HG03354 (cell line): Measurements from ENCODE around the gene RAB11FIP4.

ENCODE experiments used
- ATAC-seq: cut with Tn5 transposase; IDR thresholded peaks from one replicate; pipeline ENCODE4 v1.9.1; 2021; ENCODE audit warnings: mild to moderate bottlenecking; ENCODE audit not compliant: unreplicated experiment, poor library complexity, severe bottlenecking

Gene RAB11FIP4

DNA sequence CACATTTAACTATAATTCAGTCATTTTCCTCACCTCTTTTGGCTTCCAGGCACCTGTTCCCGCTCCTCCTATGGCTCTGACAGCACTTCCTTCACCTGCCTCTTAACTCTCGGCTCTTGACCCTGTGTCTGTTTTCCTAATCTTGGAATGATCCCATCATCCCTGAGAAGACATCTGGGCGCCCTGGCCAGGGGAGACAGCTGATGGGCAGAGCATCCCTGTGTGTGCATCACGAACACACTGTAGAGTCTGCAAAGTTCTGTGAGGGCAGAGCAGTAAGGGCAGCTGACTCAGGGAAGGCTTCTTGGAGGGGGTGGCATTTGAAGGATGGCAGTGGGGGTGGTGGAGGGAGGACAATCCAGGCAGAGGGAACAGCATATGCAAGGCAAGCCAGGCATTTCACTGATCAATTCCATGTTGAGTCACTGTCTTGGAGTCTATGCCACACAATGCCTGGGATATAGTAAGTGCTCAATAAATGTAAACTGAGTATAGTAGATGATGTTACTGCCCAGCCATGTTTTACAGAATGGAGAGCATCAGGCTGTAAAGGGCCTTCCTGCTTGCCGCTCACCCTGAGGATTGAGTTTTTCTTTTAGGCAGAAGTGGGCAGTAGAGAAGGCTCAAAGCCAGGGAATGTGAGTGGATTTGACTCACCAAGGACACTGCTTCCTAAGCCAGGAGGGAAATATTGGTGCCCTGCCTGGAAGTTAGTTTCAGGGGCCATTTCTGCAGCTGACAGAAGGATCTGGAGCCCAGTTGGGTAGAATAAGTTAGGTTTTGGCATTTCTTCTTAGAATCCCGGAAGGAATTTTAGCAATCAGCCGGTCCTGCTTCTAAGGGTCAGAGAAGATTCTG lies 5.8 kb upstream of the RAB11FIP4 start:
- no peak for ATAC-seq

DNA sequence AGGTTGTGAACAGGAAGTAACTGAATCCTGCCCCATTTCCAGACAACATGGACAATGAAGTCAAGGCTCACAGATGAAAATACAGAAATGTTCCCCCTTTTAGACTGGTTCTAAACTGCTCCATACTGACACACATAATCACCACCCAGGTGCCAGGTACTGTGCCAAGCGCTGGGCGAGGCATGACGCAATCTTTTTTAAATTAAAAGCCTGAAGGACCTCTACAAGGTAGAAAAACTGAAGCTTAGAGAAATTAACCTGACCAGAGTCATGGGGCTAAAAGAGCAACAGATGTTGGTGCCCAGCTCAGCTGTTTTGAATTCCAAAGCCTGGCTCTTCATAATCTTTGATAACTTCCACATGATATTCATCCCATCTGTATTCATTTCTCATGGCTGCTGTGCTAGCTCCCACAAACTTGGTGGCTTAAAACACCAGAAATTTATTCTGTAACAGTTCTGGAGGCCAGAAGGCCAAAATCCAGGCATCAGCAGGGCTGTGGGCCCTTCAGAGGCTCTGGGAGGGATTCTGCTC lies 4.9 kb upstream of the RAB11FIP4 start:
- ATAC-seq = no peak

DNA sequence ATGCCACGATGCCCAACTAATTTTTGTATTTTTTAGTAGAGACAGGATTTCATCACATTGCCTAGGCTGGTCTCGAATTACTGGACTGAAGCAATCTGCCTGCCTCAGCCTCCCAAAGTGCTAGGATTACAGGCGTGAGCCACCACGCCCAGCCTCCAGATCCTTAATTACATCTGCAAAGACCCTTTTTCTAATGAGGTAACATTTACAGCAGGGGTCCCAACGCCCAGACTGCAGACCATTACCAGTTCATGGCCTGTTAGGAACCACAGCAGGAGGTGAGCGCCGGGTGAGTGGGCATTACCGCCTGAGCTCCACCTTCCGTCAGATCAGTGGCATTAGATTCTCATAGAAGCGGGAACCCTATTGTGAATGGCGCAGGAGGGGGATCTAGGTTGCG lies 4.0 kb upstream of the RAB11FIP4 start:
- ATAC-seq = no peak

DNA sequence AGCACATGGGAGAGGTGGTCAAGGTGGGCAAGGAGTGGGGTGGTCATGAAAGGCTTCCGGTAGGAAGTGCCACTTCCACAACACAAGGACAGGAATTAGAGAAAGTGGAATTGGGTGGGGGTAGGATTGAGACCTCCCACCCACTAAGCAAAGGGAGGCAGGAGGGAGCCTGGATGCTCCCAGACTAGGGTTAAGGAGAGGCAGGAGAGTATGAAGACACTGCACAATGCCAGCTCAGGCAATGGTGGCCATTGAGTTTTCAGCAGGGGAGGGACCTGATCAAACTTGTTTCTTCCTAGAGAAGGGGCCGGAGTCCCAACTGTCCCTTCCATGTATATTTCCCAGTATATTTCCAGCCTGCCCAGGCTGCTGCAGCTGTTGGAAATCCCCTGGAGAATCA lies 3.1 kb upstream of the RAB11FIP4 start:
- no peak for ATAC-seq

DNA sequence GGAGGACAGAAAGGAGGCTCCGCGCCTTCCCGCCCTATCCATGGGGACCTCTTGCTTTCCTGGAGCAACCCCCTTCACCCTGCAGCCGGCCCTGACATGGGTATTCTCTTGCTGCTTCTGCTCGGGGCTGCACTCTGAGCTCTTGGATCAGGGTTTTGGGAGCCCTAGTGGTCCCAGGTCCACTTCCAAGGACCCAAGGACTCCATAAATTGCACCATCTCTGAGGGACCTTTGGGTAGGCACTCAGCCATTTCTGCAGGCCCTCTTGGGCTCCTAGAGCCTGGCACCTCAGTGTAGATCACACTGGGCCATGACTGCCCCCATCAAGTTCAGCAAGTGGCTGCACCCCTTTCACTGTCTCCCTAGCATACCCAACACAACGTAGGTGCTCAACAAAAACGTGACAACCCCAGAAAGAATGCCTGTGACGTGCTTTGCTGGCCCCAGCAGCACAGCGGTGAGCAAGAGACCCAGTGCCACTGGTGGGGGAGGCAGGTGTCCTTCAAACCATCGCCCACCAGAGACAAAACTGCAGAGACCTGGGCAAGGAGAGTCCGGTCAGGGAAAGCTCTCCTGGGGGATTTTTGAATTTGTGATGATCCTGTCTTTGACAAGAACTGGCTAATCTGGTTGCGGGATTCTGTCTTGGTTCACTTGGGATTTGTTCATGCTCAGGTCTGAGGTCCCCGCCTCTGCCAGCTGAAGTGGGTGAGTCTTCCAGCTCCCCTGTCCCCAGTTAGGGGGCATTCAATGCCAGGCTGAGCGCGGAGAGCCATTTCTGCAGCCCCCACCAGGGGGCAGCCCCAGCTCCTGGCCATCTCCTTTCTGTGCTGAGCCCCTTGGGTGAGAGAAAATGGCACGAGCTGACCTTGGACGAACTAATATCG lies 2.5 kb upstream of the RAB11FIP4 start:
- no peak for ATAC-seq

DNA sequence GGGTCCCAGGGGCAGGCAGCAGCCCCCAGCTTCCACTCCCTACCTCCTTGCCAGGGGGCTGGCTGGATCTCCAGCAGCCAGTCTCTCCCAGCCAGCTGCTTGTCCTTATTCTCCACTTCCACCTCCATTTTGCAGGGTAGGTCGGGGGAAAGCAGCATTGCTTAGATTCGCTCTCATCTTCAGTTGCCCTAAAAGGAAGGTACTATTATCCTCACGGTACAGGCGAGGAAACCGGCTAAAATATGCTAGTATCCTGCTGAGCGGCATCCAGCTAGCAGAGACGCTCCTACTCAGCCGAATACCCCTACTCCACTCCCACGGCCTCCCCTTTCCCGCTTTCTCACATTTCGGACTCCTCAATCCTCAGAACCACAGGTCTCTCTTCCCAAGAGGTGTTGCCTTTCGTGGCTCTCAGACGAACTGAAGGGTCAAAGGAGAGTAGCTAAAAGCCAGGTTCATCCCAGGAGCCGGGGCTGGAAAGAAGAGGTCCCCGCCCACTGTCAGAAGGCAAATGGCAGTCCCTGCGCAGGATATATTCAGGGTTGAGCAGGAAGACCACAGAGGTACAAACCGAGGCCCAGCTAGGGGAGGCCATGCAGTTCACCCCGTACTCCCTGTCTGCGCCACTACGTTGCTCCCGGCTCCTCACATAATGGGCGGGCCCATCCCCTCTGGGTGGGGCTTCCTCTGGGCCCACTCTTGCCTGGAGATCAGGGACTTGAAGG lies 1.7 kb upstream of the RAB11FIP4 start:
- ATAC-seq = no peak

DNA sequence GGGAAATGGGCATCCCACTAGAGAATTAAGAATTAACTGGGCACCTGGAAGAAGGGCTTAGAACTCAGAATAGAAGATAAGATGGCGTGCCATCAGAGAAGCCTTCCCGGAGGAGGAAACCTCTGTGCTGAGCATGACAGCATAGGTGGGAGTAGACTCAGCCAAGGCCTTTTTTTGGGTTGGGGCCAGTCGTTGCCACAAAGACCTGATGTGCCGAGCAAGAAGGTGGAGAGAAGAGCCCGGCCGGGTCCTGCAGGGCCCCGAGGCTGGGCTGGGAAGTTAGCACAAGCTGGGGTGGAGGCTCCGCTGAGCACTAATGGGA lies 1.1 kb upstream of the RAB11FIP4 start:
- ATAC-seq = no peak

DNA sequence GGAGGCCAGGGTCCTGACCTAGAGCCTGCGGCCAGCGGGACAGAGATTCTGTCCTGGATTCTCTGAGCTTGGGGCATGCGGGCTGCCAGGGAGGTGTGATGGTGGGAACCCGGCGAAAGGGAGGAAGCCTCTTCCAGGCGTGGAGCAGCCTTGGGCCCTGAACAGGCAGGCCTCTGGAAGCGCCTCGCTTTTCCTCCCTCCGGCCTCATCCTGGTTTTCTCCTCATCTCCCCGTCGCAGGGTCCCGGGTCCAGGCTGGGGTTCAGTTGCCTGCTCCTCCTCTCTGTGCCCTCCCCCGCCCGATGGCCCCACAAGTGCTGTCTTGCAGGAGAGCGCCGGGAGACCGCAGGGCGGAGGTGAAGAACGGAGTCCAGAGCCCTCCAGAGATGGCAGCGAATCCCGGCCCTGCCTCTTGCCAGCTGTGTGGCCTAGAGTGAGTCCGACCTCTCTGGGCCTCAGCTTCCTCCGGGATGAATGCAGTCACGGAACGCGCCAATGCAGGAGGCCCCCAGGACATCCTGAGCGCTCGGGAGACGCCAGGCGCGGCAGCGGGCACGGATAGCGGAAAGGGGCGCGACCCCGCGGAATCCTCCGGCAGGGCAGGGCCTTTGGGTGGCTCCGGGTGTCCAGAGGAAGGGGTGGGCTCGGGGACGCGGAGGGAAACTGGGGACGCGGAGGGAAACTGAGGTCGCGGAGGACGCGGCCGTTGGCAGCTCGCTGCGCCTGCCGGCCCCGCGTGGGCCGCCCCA lies 553 bp upstream of the RAB11FIP4 start:
- no peak for ATAC-seq

DNA sequence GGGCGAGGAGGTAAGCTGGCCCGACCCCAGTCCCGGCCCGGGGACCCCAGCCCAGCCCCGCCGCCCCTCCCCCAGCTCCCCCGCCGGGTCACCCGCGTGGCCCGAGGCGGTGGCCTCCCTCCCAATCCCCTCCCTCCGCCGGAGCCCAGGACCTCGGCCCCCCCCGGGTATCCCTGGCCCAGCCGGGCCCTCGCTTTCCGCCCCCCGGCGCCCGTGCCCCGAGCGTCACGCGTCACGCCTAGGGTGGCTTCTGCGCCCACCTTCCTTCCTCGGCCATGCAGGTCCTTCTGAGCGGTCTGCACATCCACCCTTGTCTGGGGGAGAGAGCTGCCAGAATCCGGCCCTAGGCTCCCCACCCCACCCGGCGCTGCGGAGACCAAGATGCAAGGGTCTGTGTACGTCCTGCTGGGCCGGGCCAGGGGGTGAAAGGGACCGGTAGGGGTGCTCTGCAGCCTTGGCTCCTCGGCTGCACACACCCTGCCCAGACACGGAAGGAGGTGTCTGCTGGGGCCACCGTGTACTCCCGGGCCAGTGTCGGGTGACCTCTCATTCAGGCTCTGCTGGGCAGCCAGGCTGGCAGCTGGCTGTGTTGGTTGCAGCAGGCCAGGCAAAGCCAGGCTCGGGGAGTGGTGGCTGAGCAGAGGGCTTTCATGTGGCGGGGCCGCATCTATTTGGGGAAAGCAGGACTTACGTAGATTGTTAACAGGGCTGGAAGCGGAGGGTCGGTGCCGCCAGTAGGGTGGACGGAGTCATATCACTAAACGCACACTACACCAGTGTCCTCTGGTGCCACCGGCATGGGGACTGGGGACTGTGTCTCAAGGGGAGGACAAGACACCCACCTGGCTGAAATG lies 754 bp downstream of the RAB11FIP4 start:
- ATAC-seq = no peak

DNA sequence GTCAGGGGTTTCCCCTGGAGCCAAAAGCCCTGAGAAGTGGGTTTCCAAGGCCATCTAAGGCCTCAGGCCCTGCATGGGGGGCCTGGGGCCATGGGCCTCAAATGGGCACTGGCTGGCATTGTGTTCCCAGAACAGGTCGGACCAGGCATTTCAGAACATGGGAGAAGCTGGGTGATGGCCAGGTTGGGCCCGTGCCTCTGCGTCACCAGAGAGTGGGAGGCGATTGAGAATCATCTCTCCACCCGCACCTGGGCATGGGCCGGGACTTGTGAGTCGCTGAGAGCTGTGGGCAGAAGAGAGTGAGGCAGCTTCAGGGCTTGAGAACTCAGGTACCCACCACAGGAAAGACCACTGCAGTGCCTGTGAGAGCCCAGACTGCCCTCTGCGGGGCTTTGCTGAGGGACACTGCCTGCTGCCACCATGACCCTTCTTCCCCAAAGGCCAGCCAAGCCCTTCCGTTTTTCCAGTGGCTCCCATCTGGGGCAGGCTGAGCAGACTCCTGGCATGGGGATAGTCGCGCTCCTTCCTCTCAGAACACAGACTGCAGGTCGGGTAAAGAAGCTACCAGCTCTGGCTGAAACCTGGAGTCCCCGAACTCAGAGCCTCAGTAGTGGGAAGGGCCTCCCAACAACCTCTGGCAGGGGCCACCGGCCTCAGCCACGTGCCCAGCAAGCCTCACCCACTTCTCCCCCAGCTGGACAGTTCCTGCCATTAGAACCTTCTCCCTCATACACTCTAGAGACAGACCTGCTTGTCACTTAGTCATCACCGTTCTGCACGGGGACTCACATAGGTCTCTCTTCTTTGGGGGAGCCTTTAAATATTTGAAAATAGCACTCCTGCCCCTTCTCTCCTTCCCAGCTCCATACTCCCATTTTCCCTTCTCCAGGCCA lies 1.6 kb downstream of the RAB11FIP4 start:
- no peak for ATAC-seq

DNA sequence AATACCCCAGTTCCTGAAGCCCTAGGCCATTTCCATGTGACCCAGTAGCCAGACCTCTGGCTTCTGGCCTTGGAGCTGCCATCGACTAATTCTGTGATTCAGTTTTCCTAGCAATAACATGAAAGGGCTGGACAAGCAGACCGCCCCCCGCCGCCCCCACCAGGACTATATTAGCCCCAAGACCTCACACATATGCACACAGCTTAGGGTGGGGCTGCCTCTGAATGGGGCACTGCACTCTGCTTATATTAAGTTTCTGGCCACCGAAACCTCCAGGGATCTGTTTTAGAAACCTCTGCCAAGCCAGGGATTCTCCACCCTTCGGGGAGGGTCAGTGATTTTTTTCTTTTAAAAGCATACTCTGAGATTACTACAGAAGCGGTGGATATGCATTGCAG lies 2.3 kb downstream of the RAB11FIP4 start:
- no peak for ATAC-seq

DNA sequence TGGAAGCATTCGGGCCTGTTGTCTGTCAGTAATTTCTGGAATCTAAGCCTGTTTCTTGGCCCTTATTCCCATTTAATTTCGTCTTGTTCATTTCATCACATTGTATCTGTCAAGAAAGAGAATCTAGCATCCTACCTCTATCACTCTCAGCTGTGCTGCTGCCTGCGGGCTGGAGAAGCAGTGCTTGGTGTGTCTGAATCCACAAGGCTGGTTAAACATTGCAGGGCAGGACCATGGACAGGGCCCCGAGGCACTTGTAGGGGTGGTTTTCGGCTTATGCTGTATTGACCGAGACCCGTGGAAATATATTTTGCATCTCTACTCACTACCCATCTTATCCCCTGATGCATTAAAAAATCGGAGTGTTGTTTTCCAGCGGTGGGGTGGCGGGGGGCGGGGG lies 3.1 kb downstream of the RAB11FIP4 start:
- no peak for ATAC-seq

DNA sequence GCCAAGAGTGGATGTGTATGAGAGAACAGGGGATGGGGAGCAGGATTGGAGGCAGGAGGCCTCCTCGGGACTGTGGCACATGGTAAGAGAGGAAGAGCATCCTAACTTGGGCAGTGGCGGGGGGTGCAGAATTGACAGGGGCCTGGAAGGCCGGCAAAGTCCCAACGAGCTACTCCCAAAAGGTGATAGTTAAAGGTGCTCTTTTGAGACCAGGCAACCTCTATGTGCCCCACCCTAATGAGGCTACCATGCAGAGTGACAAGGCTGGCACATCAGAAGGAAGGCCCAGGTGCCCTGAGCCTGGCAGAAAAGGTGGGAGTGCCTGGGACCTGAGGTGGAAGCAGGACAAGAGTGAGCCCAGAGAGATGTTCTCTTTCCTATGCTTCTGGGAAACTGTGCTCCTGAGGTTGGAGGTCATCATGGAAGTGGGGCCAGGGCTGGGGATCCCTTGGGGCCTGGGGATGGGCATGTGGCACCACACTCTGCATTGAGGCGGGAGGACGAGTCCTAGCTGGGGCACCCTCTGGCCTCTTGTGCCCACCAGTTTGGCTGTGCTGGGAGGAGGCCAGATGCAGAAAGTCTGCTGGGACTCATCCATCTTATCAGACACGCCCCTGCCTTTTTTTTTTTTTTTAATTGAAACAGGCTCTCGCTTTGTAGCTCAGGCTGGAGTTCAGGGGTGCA lies 5.9 kb downstream of the RAB11FIP4 start:
- ATAC-seq = no peak

DNA sequence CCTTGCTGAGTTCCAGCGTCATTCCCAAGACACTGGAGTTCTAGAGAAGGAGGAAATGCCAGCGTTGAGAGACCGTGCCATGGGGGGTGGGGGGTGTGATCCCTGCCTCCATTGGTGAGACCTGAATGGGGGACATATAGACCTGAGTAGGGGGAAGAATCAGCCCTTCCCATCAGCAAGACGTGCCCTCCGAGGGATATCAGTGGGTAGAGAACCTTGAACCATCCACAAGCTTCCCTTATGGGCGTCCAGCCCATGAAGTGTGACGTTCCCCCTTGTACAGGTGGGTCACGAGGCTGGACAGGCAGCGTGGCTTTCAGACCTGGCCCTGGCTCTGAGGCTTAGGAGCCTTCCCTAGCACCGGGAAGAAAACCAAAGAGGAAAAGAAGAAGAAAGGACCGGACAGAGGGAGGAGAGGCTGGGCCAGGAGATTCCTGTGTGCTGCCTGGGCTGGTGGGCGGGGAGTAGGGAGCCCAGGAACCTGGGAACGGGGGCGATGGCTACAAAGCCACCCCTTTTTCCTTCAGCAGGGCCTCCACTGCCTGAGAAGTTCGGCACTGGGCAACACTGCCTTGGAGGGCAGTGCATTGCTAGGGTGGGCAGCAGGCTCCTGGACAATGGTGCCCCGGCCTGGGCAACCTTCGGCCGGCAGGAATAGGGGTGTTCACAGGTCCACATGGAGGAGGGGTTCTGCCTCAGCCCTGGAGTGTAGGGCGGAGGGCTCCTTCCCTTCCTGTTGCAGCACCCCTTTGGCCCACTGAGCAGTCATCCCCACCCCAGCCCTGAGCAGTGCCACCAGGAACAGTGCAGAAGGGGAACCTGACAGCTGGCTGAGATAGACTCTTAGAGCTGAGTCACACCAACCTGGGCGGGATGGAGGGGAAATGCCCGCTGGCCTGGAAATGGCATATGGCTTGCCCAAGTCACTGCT lies 7.2 kb downstream of the RAB11FIP4 start:
- no peak for ATAC-seq

DNA sequence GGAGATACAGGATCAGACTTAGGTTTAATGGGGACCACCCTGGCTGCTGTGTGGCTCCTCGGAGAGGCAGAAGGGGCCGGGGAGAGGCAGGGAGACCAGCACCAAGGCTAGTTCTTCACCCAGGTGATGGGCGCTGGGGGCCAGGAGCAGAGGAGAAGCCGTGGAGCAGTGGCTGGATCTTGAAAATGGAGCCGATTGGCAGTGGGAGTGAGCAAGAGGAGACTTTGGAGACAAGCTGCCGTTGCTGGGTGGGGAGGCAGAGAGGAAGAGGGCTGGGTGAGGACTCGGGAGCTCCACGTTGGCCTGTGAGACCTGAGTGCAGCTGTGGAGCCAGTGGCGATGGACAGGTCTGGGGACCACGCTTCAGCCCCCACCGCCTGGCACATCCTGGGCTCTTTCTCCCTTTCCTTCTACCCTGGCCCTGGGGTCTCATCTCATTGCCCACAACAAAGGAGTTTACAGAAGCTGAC lies 9.0 kb downstream of the RAB11FIP4 start:
- ATAC-seq = no peak
